GM10266 (cell line): Measurements from ENCODE around the gene SLC35A2.
"Not testable (repeated sequence)": the region's sequence is repeated elsewhere in the genome, so short reads cannot be mapped to it uniquely, and the experiment has no call there.

ENCODE experiments used
- DNase-seq: peaks from one replicate; pipeline ENCODE4 v3.0.0; 2012; ENCODE audit errors: extremely low spot score
- CTCF ChIP-seq: IDR thresholded peaks from 2 replicates; pipeline ENCODE4 v1.5.1; 2012; ENCODE audit warnings: mild to moderate bottlenecking, low read depth; ENCODE audit not compliant: control insufficient read depth, insufficient read depth; ENCODE audit errors: missing control alignments

SLC35A2 gene

GRCh38 chrX:48892896-48893295, 18.6 kb downstream of the SLC35A2 start:
- no peak for TF ChIP-seq CTCF
- DNase-seq: no peak

- DNase-seq: peak; percentile 67
- peak; percentile 53 for TF ChIP-seq CTCF
These were observed 19.8 kb downstream of the SLC35A2 start for GRCh38 chrX:48891402-48892288.

- TF ChIP-seq CTCF: no peak
- DNase-seq: no peak
These were observed 20.5 kb downstream of the SLC35A2 start for GRCh38 chrX:48890934-48891401.

GRCh38 chrX:48890296-48890925, 21.0 kb downstream of the SLC35A2 start:
- DNase-seq: no peak
- TF ChIP-seq CTCF: no peak

GRCh38 chrX:48886586-48886985, 24.9 kb downstream of the SLC35A2 start:
- DNase-seq: not testable (repeated sequence)

- DNase-seq: no peak
- TF ChIP-seq CTCF: no peak
These were observed 27.7 kb downstream of the SLC35A2 start for GRCh38 chrX:48883729-48884128.

- DNase-seq: not testable (repeated sequence)
These were observed 34.5 kb downstream of the SLC35A2 start for GRCh38 chrX:48876944-48877343.

- not testable (repeated sequence) for DNase-seq
These were observed 39.4 kb downstream of the SLC35A2 start for GRCh38 chrX:48872017-48872416.
